Mucosa of stomach (tissue), 1 donor: ENCODE measurements around the gene SLCO4C1.

Source experiments
- H3K27me3 ChIP-seq: one replicate; pipeline ENCODE4 v1.7.0; 2013; ENCODE audit warnings: mild to moderate bottlenecking, low read length; ENCODE audit not compliant: control insufficient read depth, insufficient read depth
- H3K36me3 ChIP-seq: one replicate; pipeline ENCODE4 v1.7.0; 2013; ENCODE audit warnings: low read length; ENCODE audit not compliant: control insufficient read depth, insufficient read depth
- H3K4me1 ChIP-seq: one replicate; pipeline ENCODE4 v1.7.0; 2013; ENCODE audit warnings: mild to moderate bottlenecking, low read length; ENCODE audit not compliant: control insufficient read depth, insufficient read depth
- H3K4me3 ChIP-seq: one replicate; pipeline ENCODE4 v1.7.0; 2013; ENCODE audit warnings: low read length
- H3K9ac ChIP-seq: one replicate; pipeline ENCODE4 v1.7.0; 2013; ENCODE audit warnings: mild to moderate bottlenecking, low read length, moderate library complexity
- H3K9me3 ChIP-seq: one replicate; pipeline ENCODE4 v1.7.0; 2013; ENCODE audit warnings: mild to moderate bottlenecking, low read length, moderate library complexity; ENCODE audit not compliant: control insufficient read depth
- donor health status: Pancreatic carcinoma.

SLCO4C1 gene

DNA sequence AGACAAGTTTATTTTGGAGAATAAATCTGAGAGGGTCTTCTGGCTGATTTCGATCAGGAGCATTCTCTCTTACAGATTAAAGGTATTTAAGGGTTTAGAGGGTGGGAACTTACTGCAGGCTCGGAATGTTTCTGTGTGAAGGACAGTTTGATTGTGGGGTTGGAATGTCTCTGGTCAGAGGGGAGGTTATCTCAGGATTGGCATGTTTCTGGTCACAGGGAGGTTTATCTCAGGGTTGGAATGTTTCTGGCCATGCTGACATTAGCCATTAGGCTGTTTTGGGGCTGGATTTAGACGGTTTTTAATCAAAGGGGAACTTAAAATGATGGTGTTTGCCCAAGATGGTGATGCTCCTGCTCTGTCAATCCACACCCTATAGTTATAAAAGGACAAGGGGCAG lies 95.2 kb downstream of the SLCO4C1 start:
- H3K4me3 ChIP-seq, result no peak overlapping the region
- H3K9me3 ChIP-seq, result no peaks in the 10 kb centered on the region
- no peaks in the 10 kb centered on the region for H3K4me1 ChIP-seq
- H3K36me3 ChIP-seq, result no peaks in the 10 kb centered on the region
- no peaks in the 10 kb centered on the region for H3K27me3 ChIP-seq
- H3K9ac ChIP-seq, result no peak overlapping the region

DNA sequence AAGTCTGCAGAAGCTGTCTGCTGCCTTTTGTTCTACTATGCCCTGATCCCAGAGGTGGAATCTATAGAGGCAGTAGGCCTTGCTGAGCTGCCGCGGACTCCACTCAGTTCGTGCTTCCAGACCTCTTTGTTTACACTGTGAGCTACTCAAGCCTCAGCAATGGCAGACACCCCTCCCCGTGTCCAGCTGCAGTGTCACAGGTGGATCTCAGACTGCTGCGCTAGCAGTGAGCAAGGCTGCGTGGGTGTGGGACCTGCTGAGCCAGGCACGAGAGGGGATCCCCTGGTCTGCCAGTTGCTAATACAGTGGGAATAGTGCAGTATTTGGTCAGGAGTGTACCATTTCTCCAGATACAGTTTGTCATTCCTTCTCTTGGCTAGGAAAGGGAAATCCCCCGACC lies 99.6 kb downstream of the SLCO4C1 start:
- Histone ChIP-seq H3K4me3 (no peak overlapping the region), H3K27me3 (no peaks in the 10 kb centered on the region), H3K4me1 (no peaks in the 10 kb centered on the region), H3K9me3 (no peaks in the 10 kb centered on the region), H3K9ac (no peak overlapping the region), H3K36me3 (no peaks in the 10 kb centered on the region)
